ENCODE results near the gene GALNT16. TPM values are rescaled to one million over a fixed set of nuclear protein-coding genes. Genes with fewer than 3 reads are reported as not detected.

Gene GALNT16
- total and polyA plus RNA-seq, 2 donors (not counting 1 experiment from before 2014, with no cell fraction given) = 9.6 to 27.7 TPM

- Histone ChIP-seq H3K4me3 (replicated peaks in 1 of 4; ENCODE audit: control extremely low read depth in 1 of 4, insufficient read depth in 1 of 4, low read depth in 3 of 4, low read length in 4 of 4) (peak overlapping the region; percentile 68 to 94 (median 78)), H3K27me3 (ENCODE audit: control insufficient read depth, insufficient read depth, low read length) (no peaks in the 10 kb centered on the region), H3K27ac (ENCODE audit: insufficient read depth, low read length) (peak overlapping the region; percentile 99), H2AFZ (ENCODE audit: low read length) (peak overlapping the region; percentile 91), H3K4me1 (ENCODE audit: control insufficient read depth, extremely low read depth, insufficient read depth, low read length) (peaks cover 2% of the 10 kb centered on the region), H3K9me3 (ENCODE audit: control insufficient read depth, insufficient read depth, low read depth, low read length) (no peaks in the 10 kb centered on the region), H3K79me2 (ENCODE audit: control insufficient read depth, insufficient read depth, low read length) (peaks cover 84% of the 10 kb centered on the region), H3K4me2 (ENCODE audit: extremely low read depth, insufficient read depth, low read length) (peak overlapping the region; percentile 48), H4K20me1 (ENCODE audit: control insufficient read depth, extremely low read depth, insufficient read depth, low read length) (peaks cover 2% of the 10 kb centered on the region), H3K9ac (ENCODE audit: insufficient read depth, low read length) (peak overlapping the region; percentile 99), H3K36me3 (ENCODE audit: control insufficient read depth, insufficient read depth, low read length) (peaks cover 2% of the 10 kb centered on the region)
- TF ChIP-seq CTCF (conservative IDR thresholded peaks at IDR 0.05 in 1 of 2, IDR thresholded peaks at IDR 0.05 in 1 of 2; ENCODE audit: low read depth in 1 of 2, low read length in 2 of 2) (no peak), EZH2 (IDR thresholded peaks at IDR 0.05; ENCODE audit: low read length, missing control alignments) (no peak)
- DNase-seq (ENCODE audit: low read depth in 2 of 2) = no peak
Observed at GRCh38 chr14:69398818-69399210, 138.9 kb downstream of the GALNT16 start.

GRCh38 chr14:69399750-69400149 is 139.8 kb downstream of the GALNT16 start:
- Histone ChIP-seq H4K20me1 (ENCODE audit: control insufficient read depth, extremely low read depth, insufficient read depth, low read length) (peaks cover 2% of the 10 kb centered on the region), H3K9me3 (ENCODE audit: control insufficient read depth, insufficient read depth, low read depth, low read length) (no peaks in the 10 kb centered on the region), H3K9ac (ENCODE audit: insufficient read depth, low read length) (no peak overlapping the region), H3K79me2 (ENCODE audit: control insufficient read depth, insufficient read depth, low read length) (peaks cover 83% of the 10 kb centered on the region), H3K36me3 (ENCODE audit: control insufficient read depth, insufficient read depth, low read length) (peaks cover 2% of the 10 kb centered on the region), H2AFZ (ENCODE audit: low read length) (no peak overlapping the region), H3K4me1 (ENCODE audit: control insufficient read depth, extremely low read depth, insufficient read depth, low read length) (peaks cover 2% of the 10 kb centered on the region), H3K4me3 (replicated peaks in 1 of 4; ENCODE audit: control extremely low read depth in 1 of 4, insufficient read depth in 1 of 4, low read depth in 3 of 4, low read length in 4 of 4) (peak overlapping the region; percentile 68 to 94 (median 78)), H3K27ac (ENCODE audit: insufficient read depth, low read length) (no peak overlapping the region), H3K27me3 (ENCODE audit: control insufficient read depth, insufficient read depth, low read length) (no peaks in the 10 kb centered on the region), H3K4me2 (ENCODE audit: extremely low read depth, insufficient read depth, low read length) (peak overlapping the region; percentile 48)
- no peak for TF ChIP-seq CTCF (conservative IDR thresholded peaks at IDR 0.05 in 1 of 2, IDR thresholded peaks at IDR 0.05 in 1 of 2; ENCODE audit: low read depth in 1 of 2, low read length in 2 of 2)
- TF ChIP-seq EZH2 (IDR thresholded peaks at IDR 0.05; ENCODE audit: low read length, missing control alignments) = no peak
- DNase-seq (ENCODE audit: low read depth in 2 of 2) = no peak

- peak overlapping the region; percentile 68 to 94 (median 78) for H3K4me3 ChIP-seq (replicated peaks in 1 of 4; ENCODE audit: control extremely low read depth in 1 of 4, insufficient read depth in 1 of 4, low read depth in 3 of 4, low read length in 4 of 4)
- no peak for DNase-seq (ENCODE audit: low read depth in 2 of 2)
- H3K9ac ChIP-seq (ENCODE audit: insufficient read depth, low read length) = no peak overlapping the region
- H3K4me2 ChIP-seq (ENCODE audit: extremely low read depth, insufficient read depth, low read length) = peak overlapping the region; percentile 48
- H3K4me1 ChIP-seq (ENCODE audit: control insufficient read depth, extremely low read depth, insufficient read depth, low read length) = peaks cover 2% of the 10 kb centered on the region
- peaks cover 81% of the 10 kb centered on the region for H3K79me2 ChIP-seq (ENCODE audit: control insufficient read depth, insufficient read depth, low read length)
- no peak overlapping the region for H3K27ac ChIP-seq (ENCODE audit: insufficient read depth, low read length)
- peaks cover 1% of the 10 kb centered on the region for H3K36me3 ChIP-seq (ENCODE audit: control insufficient read depth, insufficient read depth, low read length)
- no peaks in the 10 kb centered on the region for H3K27me3 ChIP-seq (ENCODE audit: control insufficient read depth, insufficient read depth, low read length)
- TF ChIP-seq EZH2 (IDR thresholded peaks at IDR 0.05; ENCODE audit: low read length, missing control alignments) (no peak), CTCF (conservative IDR thresholded peaks at IDR 0.05 in 1 of 2, IDR thresholded peaks at IDR 0.05 in 1 of 2; ENCODE audit: low read depth in 1 of 2, low read length in 2 of 2) (no peak)
- no peak overlapping the region for H2AFZ ChIP-seq (ENCODE audit: low read length)
- H3K9me3 ChIP-seq (ENCODE audit: control insufficient read depth, insufficient read depth, low read depth, low read length) = no peaks in the 10 kb centered on the region
- H4K20me1 ChIP-seq (ENCODE audit: control insufficient read depth, extremely low read depth, insufficient read depth, low read length) = peaks cover 2% of the 10 kb centered on the region
Observed at GRCh38 chr14:69400154-69400553, 140.2 kb downstream of the GALNT16 start.
